Measurements from ENCODE around the gene LIMK1. TPM values are rescaled to one million over a fixed set of nuclear protein-coding genes. Genes with fewer than 3 reads are reported as not detected.
A peak's percentile ranks its signal among the peaks of the same experiment; 100 is the strongest.

LIMK1 gene
- total and polyA plus RNA-seq, 11 donors = 6.3 to 23.2 (median 10.8) TPM

DNA sequence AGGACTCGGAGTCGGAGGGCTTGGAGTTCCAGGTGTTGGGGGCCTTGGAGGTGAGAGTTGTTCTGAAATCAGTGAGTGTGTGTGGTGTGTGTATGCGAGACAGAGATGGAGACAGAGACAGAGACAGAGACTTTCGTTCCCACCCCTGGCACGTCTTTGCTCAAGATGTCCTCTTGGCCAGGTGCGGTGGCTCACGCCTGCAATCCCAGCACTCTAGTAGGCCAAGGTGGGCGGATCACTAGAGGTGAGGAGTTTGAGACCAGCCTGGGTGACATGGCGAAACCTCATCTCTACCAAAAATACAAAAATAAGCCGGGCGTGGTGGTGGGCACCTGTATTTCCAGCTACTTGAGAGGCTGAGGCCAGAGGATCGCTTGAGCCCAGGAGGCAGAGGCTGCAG lies 20.0 kb upstream of the LIMK1 start:
- Histone ChIP-seq H3K4me1 (peaks cover 0 to 20% (median 7%) of the 10 kb centered on the region in 12 donors), H3K27me3 (no peaks in the 10 kb centered on the region), H3K9me3 (no peaks in the 10 kb centered on the region), H3K27ac (peak overlapping the region in 1 of 12 donors; percentile 88), H3K4me3 (no peak overlapping the region), H3K36me3 (peaks cover 0 to 79% (median 28%) of the 10 kb centered on the region in 9 donors)
- ATAC-seq (no peak), DNase-seq (peak in 1 of 5 donors; percentile 27)
- WGBS, 4 donors = 95 to 98% (median 96%) methylated on average over 12 of the region's 12 CpGs
- TF ChIP-seq, protein P1, sequence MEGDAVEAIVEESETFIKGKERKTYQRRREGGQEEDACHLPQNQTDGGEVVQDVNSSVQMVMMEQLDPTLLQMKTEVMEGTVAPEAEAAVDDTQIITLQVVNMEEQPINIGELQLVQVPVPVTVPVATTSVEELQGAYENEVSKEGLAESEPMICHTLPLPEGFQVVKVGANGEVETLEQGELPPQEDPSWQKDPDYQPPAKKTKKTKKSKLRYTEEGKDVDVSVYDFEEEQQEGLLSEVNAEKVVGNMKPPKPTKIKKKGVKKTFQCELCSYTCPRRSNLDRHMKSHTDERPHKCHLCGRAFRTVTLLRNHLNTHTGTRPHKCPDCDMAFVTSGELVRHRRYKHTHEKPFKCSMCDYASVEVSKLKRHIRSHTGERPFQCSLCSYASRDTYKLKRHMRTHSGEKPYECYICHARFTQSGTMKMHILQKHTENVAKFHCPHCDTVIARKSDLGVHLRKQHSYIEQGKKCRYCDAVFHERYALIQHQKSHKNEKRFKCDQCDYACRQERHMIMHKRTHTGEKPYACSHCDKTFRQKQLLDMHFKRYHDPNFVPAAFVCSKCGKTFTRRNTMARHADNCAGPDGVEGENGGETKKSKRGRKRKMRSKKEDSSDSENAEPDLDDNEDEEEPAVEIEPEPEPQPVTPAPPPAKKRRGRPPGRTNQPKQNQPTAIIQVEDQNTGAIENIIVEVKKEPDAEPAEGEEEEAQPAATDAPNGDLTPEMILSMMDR (IDR thresholded peaks at IDR 0.05) = no peak
- no peak for TF ChIP-seq POLR2A (IDR thresholded peaks at IDR 0.05)
- intact Hi-C loops (cut with DNase I) = loop anchor here in 2 of 10 donors (10.0 kb wide), 2 partner anchors 121 to 141 kb away; no protein-coding TSS in a partner anchor

DNA sequence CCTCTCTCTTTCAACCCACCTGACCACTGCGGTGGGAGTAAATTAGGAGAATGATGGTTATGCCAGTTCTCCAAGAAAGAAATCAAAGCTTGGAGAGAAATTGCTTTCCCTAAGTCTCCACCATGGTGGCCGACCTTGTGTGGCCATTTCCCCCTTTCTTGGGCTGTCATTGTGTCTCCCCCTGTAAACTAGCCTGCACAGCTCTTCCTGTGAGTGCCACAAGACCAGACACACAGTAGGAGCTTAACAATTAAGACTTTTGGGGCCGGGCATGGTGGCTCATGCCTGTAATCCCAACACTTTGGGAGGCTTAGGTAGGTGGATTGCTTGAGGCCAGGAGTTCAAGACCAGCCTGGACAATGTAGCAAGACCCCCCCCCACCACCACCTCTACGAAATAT lies 18.9 kb upstream of the LIMK1 start:
- H3K4me3 ChIP-seq = no peak overlapping the region
- H3K9me3 ChIP-seq = no peaks in the 10 kb centered on the region
- TF ChIP-seq POLR2A (IDR thresholded peaks at IDR 0.05) = no peak
- TF ChIP-seq, protein P1 (IDR thresholded peaks at IDR 0.05) = no peak
- H3K27ac ChIP-seq = no peak overlapping the region
- ATAC-seq (no peak), DNase-seq (peak in 1 of 5 donors; percentile 30)
- peaks cover 0 to 69% (median 17%) of the 10 kb centered on the region in 9 donors for H3K36me3 ChIP-seq
- intact Hi-C loops (cut with DNase I) = loop anchor here in 7 of 10 donors (5.0 to 10.0 kb wide), 5 partner anchors 120 to 338 kb away; no protein-coding TSS in a partner anchor
- H3K4me1 ChIP-seq = peaks cover 0 to 20% (median 7%) of the 10 kb centered on the region in 12 donors
- no peaks in the 10 kb centered on the region for H3K27me3 ChIP-seq
- WGBS, 4 donors = 90 to 93% (median 91%) methylated on average over 4 of the region's 4 CpGs

DNA sequence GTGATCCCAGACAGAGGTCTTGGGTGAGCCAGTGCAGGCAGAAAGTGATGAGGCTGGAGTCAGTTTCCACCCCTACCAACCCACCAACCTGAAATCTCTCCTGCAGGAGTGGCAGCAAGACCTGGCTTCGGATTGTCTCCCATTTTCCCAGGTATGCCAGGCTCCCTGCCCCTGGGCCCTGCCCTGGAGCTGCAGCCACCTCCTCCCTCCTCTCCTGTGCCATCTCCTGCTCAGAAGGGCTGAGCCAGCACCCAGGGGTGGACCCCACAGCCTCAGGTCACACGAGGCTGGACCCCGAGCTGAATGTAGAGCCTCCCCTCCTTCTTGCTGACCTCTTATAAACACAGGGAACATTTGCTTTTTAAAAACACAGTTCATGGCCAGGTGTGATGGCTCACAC lies 17.0 kb upstream of the LIMK1 start:
- H3K36me3 ChIP-seq = peaks cover 0 to 51% (median 11%) of the 10 kb centered on the region in 9 donors
- TF ChIP-seq, protein P1 (IDR thresholded peaks at IDR 0.05) = no peak
- no peak for TF ChIP-seq POLR2A (IDR thresholded peaks at IDR 0.05)
- intact Hi-C loops (cut with DNase I) = loop anchor here in 7 of 10 donors (5.0 to 10.0 kb wide), 5 partner anchors 118 to 336 kb away; no protein-coding TSS in a partner anchor
- ATAC-seq (no peak), DNase-seq (peak in 1 of 5 donors; percentile 26)
- H3K27me3 ChIP-seq = no peaks in the 10 kb centered on the region
- no peak overlapping the region for H3K27ac ChIP-seq
- WGBS, 4 donors = 87 to 90% (median 88%) methylated on average over 3 of the region's 3 CpGs
- no peak overlapping the region for H3K4me3 ChIP-seq
- no peaks in the 10 kb centered on the region for H3K9me3 ChIP-seq
- H3K4me1 ChIP-seq = peaks cover 0 to 13% (median 6%) of the 10 kb centered on the region in 12 donors

DNA sequence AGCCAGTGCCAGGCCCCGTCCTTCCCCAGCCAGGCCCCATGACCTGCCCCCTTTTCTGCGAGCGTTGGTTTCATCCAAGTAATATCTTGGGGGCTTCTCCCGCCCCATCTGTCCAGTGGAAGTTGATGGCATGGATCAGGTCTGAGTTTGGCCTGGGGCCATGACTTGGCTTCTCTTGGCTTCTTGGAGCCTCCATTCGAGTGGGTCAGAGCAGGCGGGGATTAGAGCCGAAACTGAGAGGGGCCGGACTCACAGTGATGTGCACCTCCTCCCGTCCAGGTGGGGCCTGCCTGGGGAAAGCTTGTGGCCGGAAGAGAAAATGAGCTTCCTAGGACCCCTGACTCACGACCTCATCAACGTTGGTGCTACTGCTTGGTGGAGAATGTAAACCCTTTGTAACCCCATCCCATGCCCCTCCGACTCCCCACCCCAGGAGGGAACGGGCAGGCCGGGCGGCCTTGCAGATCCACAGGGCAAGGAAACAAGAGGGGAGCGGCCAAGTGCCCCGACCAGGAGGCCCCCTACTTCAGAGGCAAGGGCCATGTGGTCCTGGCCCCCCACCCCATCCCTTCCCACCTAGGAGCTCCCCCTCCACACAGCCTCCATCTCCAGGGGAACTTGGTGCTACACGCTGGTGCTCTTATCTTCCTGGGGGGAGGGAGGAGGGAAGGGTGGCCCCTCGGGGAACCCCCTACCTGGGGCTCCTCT lies 15.1 kb upstream of the LIMK1 start:
- Histone ChIP-seq H3K36me3 (peaks cover 0 to 36% (median 5%) of the 10 kb centered on the region in 9 donors), H3K4me1 (no peaks in the 10 kb centered on the region), H3K4me3 (no peak overlapping the region), H3K9me3 (no peaks in the 10 kb centered on the region), H3K27ac (no peak overlapping the region), H3K27me3 (no peaks in the 10 kb centered on the region)
- peak in 1 of 4 donors; percentile 37 for ATAC-seq
- intact Hi-C loops (cut with DNase I) = loop anchor here in 8 of 10 donors (1.0 to 10.0 kb wide), 7 partner anchors 116 to 334 kb away; no protein-coding TSS in a partner anchor
- WGBS, 4 donors = 85 to 93% (median 87%) methylated on average over 14 to 20 of the region's 20 CpGs
- TF ChIP-seq, protein P1 (IDR thresholded peaks at IDR 0.05) = no peak
- no peak for TF ChIP-seq POLR2A (IDR thresholded peaks at IDR 0.05)
- peak in 2 of 5 donors; percentile 42 to 58 for DNase-seq
